Kidney (tissue), 22 donors: Measurements from ENCODE around the gene TYROBP. TPM values are rescaled to one million over a fixed set of nuclear protein-coding genes. Genes with fewer than 3 reads are reported as not detected.
"Not testable (repeated sequence)": the region's sequence is repeated elsewhere in the genome, so short reads cannot be mapped to it uniquely, and the experiment has no call there.

Experiments used
- DNase-seq, 5 donors: peaks; one replicate each; pipeline ENCODE4 v3.0.0-alpha.2; 2013 to 2020
- FAIRE-seq: peaks from 2 replicates; lab custom pipeline; 2012; peaks lifted over from hg19 to GRCh38; lab: Jason Lieb, UNC
- H3K27ac ChIP-seq, 2 donors: one replicate each; pipeline ENCODE4 v1.7.0; 2013; ENCODE audit warnings: low read depth in 2 of 2, low read length in 2 of 2, inconsistent platforms in 1 of 2
- H3K27me3 ChIP-seq: one replicate; pipeline ENCODE4 v1.7.1; 2013; ENCODE audit warnings: low read length, inconsistent platforms; ENCODE audit not compliant: control insufficient read depth, insufficient read depth
- H3K36me3 ChIP-seq, 3 donors: one replicate each; pipeline versions ENCODE4 v1.7.0 to v1.7.1; 2013; ENCODE audit warnings: low read length in 3 of 3, control low read depth in 1 of 3, inconsistent platforms in 1 of 3; ENCODE audit not compliant: insufficient read depth in 3 of 3, control insufficient read depth in 2 of 3
- H3K4me1 ChIP-seq, 3 donors: one replicate each; pipeline versions ENCODE4 v1.7.0 to v1.7.1; 2013; ENCODE audit warnings: low read length in 3 of 3, inconsistent platforms in 1 of 3, low read depth in 1 of 3; ENCODE audit not compliant: control insufficient read depth in 2 of 3, insufficient read depth in 2 of 3
- H3K4me3 ChIP-seq, 3 donors: one replicate each; pipeline versions ENCODE4 v1.7.0 to v1.8.1; 2013; ENCODE audit warnings: low read length in 3 of 3, control low read depth in 1 of 3, inconsistent platforms in 1 of 3
- H3K9ac ChIP-seq, 3 donors: one replicate each; pipeline versions ENCODE4 v1.7.0 to v1.7.1; 2013; ENCODE audit warnings: low read length in 3 of 3, control low read depth in 1 of 3, inconsistent platforms in 1 of 3
- H3K9me3 ChIP-seq, 3 donors: one replicate each; pipeline versions ENCODE4 v1.7.0 to v1.7.1; 2013; ENCODE audit warnings: low read length in 3 of 3, control low read depth in 1 of 3, inconsistent platforms in 1 of 3; ENCODE audit not compliant: control insufficient read depth in 2 of 3, insufficient read depth in 1 of 3
- CTCF ChIP-seq: IDR thresholded peaks from 3 replicates; pipeline ENCODE4 v1.5.1; 2012; ENCODE audit warnings: mild to moderate bottlenecking, moderate library complexity, borderline replicate concordance; ENCODE audit not compliant: insufficient read depth; ENCODE audit errors: extremely low read depth
- intact Hi-C: fragments of 100-400 bp; cut with DNase I; formaldehyde crosslinking; loops from one replicate; pipeline ENCODE4 v1.11.1; 2022
- long read RNA-seq, 10 donors: library from polyadenylated mRNA in 1 of 10; unstranded in 1 of 10; transcript quantifications; one replicate each; pipeline ENCODE4 v2.0.0 and lab custom pipeline, GENCODE V29; 2021 to 2026
- polyA plus RNA-seq: library from polyadenylated mRNA; stranded (reverse); fragments of 350-450 nt; fragmentation: Illumina TruSeq; extraction: RNeasy Lipid Tissue Mini Kit (QIAGEN cat#74804); gene quantifications from one replicate; pipeline ENCODE4 v1.2.3, GENCODE V29; 2014; ENCODE audit warnings: low read depth, low replicate concordance; ENCODE audit not compliant: insufficient read depth
- total RNA-seq: library from RNA; stranded (reverse); fragmentation: NEBNext Ultra II Directional; extraction: Animal tissue kit (Norgen Biotek cat#: 25700); gene quantifications from one replicate; pipeline ENCODE4 v1.2.1, GENCODE V29; 2021
- donor health status: control.
- donor health status: control.
- donor health status: control.
- donor health status: control.
- donor health status: control.
- donor health status: DM: yes; HTN: yes; CAD: no.
- donor health status: Normal renal cell carcinoma (clear cell type).

Gene TYROBP
- total RNA-seq = 77.6 TPM
- 64.2 TPM for polyA plus RNA-seq
- long read RNA-seq, donor 1, partial matches to known transcripts = 0 of 5 reads
- long read RNA-seq, donor 1, other reads (novel, unspliced or antisense) = 0 of 5 reads
- long read RNA-seq, donor 2, transcript TYROBP-201 (5 exons, 568 nt) = major isoform, 6 of 7 reads
- long read RNA-seq, donor 2, partial matches to known transcripts = 0 of 7 reads
- long read RNA-seq, donor 2, other reads (novel, unspliced or antisense) = 0 of 7 reads
- long read RNA-seq, donor 3, transcript TYROBP-201 (5 exons, 568 nt) = major isoform, 9 of 12 reads
- long read RNA-seq, donor 3, partial matches to known transcripts = 0 of 12 reads
- long read RNA-seq, donor 3, other reads (novel, unspliced or antisense) = 0 of 12 reads
- long read RNA-seq, donor 4, partial matches to known transcripts = 0 of 7 reads
- long read RNA-seq, donor 4, other reads (novel, unspliced or antisense) = 0 of 7 reads
- long read RNA-seq, donor 5, partial matches to known transcripts = 0 of 2 reads
- long read RNA-seq, donor 5, other reads (novel, unspliced or antisense) = 0 of 2 reads
- long read RNA-seq, donor 6, transcript TYROBP-201 (5 exons, 568 nt) = major isoform, 14 of 28 reads
- long read RNA-seq, donor 6, partial matches to known transcripts = 8 of 28 reads
- long read RNA-seq, donor 6, other reads (novel, unspliced or antisense) = 0 of 28 reads
- long read RNA-seq, donor 7, transcript TYROBP-201 (5 exons, 568 nt) = major isoform, 11 of 36 reads
- long read RNA-seq, donor 7, partial matches to known transcripts = 20 of 36 reads
- long read RNA-seq, donor 7, other reads (novel, unspliced or antisense) = 2 of 36 reads
- long read RNA-seq, donor 8, transcript TYROBP-201 (5 exons, 568 nt) = major isoform, 6 of 9 reads
- long read RNA-seq, donor 8, partial matches to known transcripts = 0 of 9 reads
- long read RNA-seq, donor 8, other reads (novel, unspliced or antisense) = 0 of 9 reads
- long read RNA-seq, donor 9, partial matches to known transcripts = 0 of 6 reads
- long read RNA-seq, donor 9, other reads (novel, unspliced or antisense) = 0 of 6 reads
- long read RNA-seq, donor 10, partial matches to known transcripts = 0 of 10 reads
- long read RNA-seq, donor 10, other reads (novel, unspliced or antisense) = 0 of 10 reads

DNA sequence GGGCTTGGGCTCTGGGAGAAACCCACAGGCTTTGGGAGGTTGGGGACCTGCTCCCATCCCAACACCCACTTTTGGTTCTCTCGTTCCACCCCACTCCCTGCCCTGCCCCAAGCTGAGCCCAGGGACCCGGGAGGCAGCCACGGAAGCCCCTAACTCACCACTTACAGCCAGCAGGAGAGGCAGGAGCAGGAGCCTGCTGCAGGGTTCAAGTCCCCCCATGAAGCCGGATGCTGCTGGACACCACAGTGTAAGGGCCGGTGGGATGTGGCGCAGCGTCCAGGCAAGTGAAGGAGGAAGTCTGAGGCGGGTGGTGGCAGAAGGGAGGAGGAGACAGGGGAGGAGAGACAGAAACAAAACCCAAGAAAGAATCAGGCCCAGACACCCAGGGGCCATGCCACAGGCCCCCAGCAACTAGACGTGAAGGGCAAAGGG is at the start of gene TYROBP:
Gene TYROBP, minus strand, starts transcription at position 286 of the 432 bp plus-strand sequence. Its CDS starts 67 bp downstream, at position 219.
- Histone ChIP-seq H3K27ac (peak within 1 kb of the TSS in 1 of 2 donors; percentile 53), H3K27me3 (no peaks in the 10 kb centered on the region), H3K4me3 (no peak within 1 kb of the TSS), H3K4me1 (no peaks in the 10 kb centered on the region), H3K9ac (no peak within 1 kb of the TSS), H3K9me3 (no peaks in the 10 kb centered on the region), H3K36me3 (no peaks in the 10 kb centered on the region)
- FAIRE-seq = no peak
- intact Hi-C loops = no loop called here
- DNase-seq = peak in 1 of 5 donors; percentile 74
- TF ChIP-seq CTCF = no peak

DNA sequence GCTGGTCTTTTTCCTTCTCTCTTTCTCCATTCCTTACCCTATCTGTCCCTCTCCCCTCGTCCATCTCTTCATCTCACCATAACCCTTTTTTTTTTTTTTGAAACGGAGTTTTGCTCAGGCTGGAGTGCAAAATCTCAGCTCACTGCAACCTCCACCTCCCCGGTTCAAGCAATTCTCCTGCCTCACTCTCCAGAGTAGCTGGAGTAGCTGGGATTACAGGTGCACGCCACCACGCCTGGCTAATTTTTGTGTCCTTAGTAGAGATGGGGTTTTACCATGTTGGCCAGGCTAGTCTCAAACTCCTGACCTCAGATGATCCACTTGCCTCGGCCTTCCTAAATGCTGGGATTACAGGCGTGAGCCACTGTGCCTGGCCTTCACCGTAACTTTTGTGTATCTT is 49.3 kb upstream of the TYROBP start:
- intact Hi-C loops, H3K27me3 ChIP-seq, H3K4me1 ChIP-seq, DNase-seq, H3K36me3 ChIP-seq, FAIRE-seq, H3K4me3 ChIP-seq, H3K9me3 ChIP-seq, H3K27ac ChIP-seq, H3K9ac ChIP-seq: not testable (repeated sequence)

DNA sequence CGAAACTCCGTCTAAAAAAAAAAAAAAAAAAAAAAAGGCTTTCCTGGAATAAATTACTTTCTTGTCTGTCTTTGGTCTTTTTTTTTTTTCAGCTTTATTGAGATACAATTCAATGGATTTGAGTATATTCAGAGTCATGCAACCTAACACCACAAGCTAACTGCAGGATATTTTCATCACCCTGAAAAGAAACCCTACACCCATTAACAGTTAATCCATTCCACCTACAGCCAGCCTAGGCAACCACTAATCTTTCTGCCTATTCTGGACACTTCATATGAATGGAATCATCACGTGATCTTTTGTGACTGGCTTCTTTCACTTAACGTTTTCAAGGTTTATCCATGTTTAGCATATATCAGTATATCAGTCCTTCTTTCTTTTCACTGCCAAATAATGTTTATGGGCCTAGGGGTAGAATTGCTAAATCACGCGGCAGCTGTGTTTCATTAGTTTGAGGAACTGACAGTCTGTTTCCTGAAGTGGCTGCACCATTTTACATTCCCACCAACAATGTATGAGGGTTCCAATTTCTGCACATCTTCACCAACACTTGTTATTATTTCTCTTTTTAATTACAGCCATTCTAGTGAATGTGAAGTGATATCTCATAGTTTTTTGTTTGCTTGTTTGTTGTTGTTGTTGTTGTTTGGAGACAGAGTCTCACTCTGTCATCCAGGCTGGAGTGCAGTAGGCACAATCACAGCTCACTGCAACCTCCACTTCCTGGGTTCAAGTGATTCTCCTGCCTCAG is 48.0 kb upstream of the TYROBP start:
- no peak overlapping the region for H3K27ac ChIP-seq
- H3K4me1 ChIP-seq = no peaks in the 10 kb centered on the region
- H3K4me3 ChIP-seq = no peak overlapping the region
- FAIRE-seq (no peak), DNase-seq (no peak)
- H3K27me3 ChIP-seq = peaks cover 6% of the 10 kb centered on the region
- H3K9me3 ChIP-seq = no peaks in the 10 kb centered on the region
- intact Hi-C loops = no loop called here
- TF ChIP-seq CTCF = no peak
- H3K9ac ChIP-seq = no peak overlapping the region
- H3K36me3 ChIP-seq = no peaks in the 10 kb centered on the region
